D721Med (cell line): ENCODE results near the gene ESCO1.

Source experiments
- DNase-seq: peaks from one replicate; pipeline ENCODE4 v3.0.0; 2011; ENCODE audit warnings: low spot score; ENCODE audit not compliant: insufficient read length
- FAIRE-seq: peaks from 2 replicates; lab custom pipeline; 2011; peaks lifted over from hg19 to GRCh38; lab: Jason Lieb, UNC
- TF ChIP-seq, protein P1 (sequence below): IDR thresholded peaks from 2 replicates; pipeline ENCODE4 v1.5.1; 2012; ENCODE audit warnings: mild to moderate bottlenecking, control low read depth; ENCODE audit not compliant: insufficient read depth; ENCODE audit errors: missing control alignments

Gene ESCO1

DNA sequence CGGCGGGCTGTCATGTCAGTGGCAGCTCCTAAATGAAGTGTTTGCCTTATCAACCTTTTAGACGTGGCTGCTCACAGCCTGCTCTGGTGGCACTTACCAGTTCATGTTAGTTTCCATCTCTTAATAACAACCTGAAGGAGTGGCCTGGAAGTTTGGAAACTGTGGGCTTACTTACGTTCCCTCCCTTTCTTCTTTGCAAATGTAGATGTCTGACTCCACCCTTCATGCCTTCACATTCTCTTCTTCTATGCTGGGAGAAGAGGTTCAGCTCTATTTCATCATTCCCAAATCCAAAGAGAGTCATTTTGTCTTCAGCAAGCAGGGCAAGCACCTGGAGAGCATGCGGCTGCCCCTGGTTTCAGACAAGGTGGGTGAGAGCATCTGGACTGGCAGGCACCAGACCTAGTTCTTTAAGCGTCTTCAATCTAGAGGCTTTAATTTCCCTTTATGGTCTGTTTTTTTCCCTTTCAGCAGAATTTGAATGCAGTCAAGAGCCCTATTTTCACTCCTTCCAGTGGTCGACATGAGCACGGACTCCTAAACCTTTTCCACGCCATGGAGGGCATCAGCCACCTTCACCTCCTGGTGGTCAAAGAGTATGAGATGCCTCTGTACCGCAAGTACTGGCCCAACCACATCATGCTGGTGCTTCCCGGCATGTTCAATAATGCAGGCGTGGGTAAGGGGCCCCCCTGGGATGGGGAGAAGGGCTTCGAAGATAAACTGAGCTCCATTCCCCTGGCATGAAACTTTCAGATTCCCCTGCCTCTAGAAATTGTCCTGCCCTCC is 92.4 kb downstream of the ESCO1 start:
- TF ChIP-seq, protein P1, sequence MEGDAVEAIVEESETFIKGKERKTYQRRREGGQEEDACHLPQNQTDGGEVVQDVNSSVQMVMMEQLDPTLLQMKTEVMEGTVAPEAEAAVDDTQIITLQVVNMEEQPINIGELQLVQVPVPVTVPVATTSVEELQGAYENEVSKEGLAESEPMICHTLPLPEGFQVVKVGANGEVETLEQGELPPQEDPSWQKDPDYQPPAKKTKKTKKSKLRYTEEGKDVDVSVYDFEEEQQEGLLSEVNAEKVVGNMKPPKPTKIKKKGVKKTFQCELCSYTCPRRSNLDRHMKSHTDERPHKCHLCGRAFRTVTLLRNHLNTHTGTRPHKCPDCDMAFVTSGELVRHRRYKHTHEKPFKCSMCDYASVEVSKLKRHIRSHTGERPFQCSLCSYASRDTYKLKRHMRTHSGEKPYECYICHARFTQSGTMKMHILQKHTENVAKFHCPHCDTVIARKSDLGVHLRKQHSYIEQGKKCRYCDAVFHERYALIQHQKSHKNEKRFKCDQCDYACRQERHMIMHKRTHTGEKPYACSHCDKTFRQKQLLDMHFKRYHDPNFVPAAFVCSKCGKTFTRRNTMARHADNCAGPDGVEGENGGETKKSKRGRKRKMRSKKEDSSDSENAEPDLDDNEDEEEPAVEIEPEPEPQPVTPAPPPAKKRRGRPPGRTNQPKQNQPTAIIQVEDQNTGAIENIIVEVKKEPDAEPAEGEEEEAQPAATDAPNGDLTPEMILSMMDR = no peak

DNA sequence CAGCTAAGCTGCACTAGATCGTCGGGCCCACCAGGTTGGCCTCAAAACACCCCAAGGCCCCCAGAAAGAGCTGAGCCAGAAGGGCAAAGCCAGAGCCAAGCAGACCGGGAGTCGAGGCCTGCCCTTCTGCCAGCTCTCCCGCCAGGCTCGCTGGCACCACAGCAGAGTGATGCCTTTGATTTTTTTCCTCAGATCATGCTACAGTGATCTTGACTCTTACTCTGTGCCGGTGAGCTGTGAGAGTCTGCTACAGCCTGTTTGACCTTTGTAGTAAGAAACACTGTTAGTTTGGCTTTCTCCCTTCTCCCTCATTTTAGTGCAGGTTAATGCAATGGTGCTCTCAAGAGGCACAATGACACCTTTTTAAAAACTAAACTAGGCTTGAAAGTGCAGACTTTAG is 97.8 kb downstream of the ESCO1 start:
- DNase-seq (no peak), FAIRE-seq (no peak)
- TF ChIP-seq, protein P1 = no peak

More for the DNA sequence above, 92.4 kb downstream of the ESCO1 start:
- DNase-seq (no peak), FAIRE-seq (no peak)

DNA sequence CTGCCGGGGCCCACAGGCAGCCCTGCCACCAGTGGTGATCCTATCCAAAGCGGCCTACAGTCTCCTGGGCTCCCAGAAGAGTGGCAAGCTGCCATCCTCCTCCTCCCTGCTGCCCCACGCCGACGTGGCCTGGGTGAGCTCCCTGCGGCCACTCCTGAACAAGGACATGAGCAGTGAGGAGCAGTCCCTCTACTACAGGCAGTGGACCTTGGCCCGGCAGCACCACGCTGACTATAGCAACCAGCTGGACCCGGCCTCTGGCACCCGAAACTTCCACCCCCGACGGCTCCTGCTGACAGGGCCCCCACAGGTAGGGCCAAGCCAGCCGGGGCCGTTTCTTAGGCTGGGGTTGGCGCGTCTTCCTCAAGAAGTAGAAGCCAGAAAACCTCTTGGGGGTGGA is 100.5 kb downstream of the ESCO1 start:
- TF ChIP-seq, protein P1 = no peak
- FAIRE-seq (no peak), DNase-seq (no peak)

DNA sequence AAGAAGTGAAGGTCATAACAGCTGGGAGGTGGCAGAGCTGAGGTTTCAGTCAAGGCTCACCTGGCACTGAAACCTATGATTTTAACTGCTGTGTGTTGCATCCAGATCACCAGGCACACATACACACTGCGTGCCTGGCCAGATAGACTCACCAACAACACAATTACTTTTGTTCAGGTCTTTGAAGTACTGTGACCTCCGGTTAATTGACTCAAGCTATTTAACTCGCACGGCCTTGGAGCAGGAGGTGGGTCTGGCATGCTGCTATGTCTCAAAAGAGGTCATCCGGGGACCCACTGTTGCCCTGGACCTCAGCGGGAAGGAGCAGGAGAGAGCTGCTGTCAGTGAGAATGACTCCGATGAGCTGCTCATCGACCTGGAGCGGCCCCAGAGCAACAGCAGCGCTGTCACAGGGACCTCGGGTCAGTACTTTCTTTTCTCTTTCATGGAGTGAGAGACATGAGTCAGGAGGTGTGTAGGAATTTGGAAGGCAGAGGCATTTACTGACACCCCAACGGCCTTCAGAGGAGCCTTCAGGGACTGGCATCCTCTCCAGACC is 104.1 kb downstream of the ESCO1 start:
- no peak for DNase-seq
- TF ChIP-seq, protein P1 = no peak
- no peak for FAIRE-seq

DNA sequence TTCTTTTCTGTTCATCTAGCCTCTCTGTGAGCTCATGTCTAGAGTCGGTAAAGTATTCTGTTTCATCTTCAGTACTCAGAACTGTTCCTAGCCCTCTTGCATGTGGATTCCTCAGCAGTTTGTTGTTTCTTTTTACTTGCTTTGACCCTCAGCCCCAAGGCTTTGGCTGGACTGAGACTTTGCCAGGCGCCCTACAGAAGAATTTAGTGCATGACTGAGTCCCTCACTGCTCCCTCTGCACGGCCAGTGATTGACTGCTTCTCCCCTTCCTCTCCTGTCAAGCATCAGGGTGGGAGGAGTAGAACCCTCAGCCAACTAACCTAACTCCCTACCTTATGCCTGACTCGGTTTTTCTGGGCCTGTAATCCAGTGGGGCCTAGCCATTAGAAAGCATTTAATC is 109.8 kb downstream of the ESCO1 start:
- no peak for FAIRE-seq

DNA sequence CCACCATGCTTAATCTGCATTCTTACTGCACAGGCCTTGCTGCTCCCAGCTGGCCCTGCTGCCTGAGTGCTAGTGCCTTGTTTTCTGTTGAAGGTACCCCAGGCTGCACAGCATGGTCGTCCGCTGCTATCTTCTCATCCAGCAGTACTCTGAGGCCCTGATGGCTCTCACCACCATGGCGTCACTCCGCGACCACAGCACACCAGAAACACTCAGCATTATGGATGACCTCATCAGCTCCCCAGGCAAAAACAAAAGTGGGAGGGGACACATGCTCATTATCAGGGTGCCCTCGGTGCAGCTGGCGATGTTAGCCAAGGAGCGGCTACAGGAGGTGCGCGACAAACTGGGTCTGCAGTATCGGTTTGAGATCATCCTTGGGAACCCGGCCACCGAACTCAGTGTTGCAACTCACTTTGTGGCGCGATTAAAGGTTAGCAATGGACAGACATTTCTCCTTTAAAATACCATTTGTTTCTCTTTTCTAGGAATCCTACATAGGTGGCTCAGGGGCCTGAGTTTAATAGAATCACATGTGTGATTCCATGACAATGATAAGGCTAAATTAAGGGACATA is 110.5 kb downstream of the ESCO1 start:
- TF ChIP-seq, protein P1 = no peak
- DNase-seq = no peak
- FAIRE-seq = no peak

More for the DNA sequence above, 109.8 kb downstream of the ESCO1 start:
- no peak for DNase-seq
- TF ChIP-seq, protein P1 = no peak
